GM19324 (cell line): ENCODE measurements around the gene KCND1.

Experiments used
- ATAC-seq: cut with Tn5 transposase; IDR thresholded peaks from one replicate; pipeline ENCODE4 v1.9.1; 2021; ENCODE audit warnings: mild to moderate bottlenecking, moderate library complexity; ENCODE audit not compliant: unreplicated experiment, low FRiP score

Gene KCND1

DNA sequence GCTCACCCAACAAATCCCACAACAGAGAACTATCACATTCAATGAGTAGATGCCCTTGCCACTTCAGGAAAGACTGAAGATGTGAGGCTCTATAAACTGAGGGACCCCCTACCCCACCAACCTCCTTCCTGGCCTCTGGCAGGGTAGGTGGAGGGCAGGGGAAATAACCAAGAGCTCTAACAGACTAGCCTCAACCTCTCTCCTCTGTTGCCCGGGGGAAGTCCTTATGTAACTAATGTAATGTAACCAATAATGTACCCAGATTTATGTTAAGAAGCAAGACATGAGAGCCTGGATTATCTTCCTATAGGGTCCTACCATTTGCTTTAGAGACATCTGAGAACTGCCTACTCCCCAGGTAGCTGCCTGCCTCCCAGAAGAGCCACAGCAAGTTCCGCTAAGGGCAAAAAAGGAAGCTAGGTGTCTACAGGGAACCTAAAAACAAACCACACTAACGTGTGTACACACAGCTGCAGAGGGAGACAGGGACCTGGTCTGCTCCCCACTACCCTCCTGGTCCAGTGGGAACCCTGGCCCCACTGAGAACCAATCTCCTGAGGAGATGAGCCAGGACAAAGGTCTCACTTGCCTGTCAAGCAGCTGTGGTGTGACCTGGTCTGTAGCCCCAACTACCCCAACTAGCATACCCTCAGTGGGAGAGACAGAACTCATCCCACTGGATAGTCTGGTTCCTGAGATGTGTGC lies 32.0 kb downstream of the KCND1 start:
- no peak for ATAC-seq

DNA sequence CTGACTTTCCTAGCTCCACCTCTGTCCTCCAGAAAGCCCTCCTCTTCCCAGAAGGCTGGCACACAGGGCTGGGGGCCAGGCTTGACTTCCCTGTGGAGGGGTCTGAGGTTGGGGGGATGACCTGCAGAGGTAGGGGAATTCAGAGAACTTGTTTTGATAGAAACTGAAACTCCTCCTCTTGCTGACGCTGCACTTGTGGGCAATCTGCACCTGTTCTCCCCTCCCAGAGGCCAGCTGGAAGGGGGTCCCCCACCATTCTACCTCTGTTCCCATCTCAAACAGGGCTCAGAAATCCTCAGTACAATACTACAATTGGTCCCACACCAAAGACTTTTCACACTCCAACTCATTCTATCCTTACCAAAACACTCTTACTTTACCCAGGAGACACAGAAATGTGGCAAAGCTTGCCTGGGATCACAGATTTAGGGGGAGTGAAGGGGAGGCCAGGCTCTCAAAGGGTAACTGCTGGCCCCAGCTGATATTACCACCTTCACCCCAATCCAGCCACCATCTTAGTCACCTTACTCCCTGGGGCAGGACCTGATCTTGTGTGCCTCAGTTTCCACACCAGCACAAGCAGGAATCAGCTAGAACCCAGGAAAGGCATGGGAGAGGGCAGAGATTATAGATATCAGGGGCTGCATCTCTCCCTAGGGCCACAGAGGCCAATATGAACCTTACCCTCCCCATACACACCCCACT lies 32.8 kb downstream of the KCND1 start:
- peak; percentile 59 for ATAC-seq

DNA sequence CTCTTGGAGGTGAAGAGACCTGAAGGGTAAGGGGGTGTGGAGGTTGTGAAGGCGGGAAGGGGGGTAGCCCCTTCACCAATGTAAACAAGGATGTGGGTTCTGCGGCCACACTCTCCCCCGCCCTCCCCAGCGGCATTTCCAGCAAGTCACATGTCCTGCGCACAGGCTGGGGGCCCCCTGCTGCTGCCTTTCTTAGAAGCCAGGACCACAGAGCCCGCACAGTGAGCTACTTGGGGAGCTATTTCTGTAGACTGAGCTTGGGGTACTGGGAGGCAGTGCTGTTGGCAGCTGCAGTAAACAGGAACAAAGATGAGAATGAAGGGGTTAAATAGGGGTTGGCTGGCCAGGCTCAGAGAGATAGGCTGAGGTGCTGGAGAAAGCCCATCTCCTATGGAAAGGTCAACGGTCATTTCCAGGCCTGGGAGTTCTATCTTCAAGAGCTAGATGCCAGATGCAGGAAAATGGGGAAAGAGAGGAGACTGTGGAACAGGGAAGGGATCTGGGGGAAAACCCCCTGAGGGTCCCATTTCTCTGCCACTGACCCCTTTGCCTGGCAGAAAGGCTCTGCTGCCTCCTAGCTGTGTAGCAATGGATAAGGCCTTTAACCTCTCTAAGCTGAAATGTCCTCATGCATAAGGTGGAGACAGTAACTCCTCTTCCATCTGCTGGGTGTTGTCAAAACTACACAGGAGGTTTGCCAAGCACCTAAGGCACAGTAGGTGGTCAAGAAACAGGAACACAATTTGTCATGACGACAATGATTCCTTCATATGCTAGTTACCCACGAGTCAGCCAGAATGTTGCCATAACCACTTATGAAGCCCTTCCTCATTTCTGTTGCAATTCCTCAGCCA lies 34.4 kb downstream of the KCND1 start:
- ATAC-seq = peak; percentile 67

DNA sequence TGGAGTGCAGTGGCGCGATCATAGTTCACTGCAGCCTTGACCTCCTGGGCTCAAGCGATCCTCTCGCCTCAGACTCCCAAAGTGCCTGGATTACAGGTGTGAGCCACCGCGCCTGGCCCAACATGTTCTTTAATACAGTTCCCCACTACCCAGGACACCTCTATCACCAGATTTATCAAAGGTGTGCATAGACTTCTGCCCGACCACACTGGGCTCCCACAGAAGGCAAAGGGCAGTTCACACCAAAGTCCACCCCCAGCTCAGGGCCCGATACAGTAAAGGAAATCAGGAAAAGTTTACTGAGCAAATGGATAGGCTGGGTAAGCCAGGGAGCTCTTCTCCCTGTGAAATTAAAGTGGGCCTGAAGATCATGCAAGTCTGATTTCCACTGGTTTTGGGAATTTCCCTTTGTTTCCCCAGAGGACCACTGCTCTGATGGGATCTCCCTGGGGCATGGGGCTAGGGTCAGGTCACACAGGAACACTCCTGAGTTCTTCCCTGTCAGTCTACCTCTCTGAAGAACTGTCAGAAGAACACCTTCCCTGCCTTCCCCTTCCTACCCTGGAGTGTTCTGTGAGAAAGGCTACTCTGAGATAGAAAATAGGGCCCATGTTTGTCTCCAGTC lies 35.1 kb downstream of the KCND1 start:
- no peak for ATAC-seq

DNA sequence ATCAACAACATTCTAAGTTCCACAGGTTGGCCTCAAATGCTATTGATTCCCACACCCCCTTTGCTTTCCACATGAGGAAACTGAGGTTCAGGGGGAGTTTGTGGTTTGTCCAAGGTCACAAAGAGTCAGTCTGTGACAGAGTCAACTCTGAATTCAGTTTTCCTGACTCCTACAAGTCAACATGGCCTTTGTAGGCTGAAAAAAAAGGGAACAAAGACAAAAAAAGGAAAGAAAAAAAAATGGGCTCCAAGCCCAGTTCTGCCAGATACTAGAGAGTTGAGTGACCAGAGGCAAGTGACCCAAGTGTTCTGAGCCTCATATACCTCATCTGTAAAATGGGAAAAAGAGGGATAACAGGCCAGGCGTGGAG lies 36.4 kb downstream of the KCND1 start:
- no peak for ATAC-seq

DNA sequence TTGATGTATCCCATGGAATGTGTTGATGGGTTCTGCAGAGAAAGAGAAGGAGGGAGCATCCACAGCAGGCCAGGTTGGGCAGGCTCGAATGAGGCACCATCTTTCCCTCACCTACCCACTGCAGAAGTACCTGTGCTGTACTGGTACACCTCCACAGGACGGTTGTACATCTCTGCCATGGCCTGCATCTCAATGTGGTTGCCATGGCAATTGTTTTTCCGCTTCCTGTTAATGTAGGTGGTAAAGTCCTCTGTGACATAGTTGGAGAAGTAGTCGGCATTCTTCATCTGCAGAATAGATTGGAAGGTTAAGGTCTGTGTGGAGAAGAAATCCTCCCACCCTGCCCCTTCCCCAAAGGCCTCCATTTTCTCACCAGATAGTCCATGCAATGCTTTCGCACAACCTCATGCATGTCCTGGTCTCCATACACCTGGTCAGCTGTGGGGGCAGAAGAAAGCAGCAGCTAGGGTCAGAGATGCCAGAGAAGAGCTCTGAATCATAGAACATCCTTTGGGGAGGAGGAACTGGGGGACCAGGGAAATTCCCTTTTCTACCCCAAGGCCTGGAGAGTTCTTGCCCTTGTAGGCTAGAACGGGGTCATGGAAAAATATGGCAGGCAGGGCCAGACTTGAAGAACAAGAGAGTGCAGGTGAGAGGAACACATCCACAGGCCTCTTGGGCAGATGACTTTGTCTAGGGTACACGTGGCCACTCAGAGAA lies 36.9 kb downstream of the KCND1 start:
- ATAC-seq = no peak

DNA sequence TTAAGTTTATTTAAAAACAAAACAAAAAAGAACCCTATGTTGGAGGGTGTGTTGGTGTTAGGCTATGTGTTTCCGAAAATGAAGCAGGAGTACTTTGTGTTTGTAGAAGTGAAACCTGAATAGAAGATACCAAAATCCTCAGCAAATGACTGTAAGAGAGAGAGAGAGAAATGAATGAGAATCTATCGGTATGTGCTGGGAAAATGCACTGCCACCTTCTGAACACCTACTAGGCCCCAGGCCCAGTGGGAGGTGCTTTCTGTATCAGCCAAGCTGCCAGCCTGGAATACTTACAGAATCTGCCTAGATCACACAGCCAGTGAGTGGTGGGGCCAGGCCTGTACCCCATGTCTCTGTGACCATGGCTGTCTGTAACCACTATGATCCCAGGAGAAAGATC lies 37.9 kb downstream of the KCND1 start:
- no peak for ATAC-seq

DNA sequence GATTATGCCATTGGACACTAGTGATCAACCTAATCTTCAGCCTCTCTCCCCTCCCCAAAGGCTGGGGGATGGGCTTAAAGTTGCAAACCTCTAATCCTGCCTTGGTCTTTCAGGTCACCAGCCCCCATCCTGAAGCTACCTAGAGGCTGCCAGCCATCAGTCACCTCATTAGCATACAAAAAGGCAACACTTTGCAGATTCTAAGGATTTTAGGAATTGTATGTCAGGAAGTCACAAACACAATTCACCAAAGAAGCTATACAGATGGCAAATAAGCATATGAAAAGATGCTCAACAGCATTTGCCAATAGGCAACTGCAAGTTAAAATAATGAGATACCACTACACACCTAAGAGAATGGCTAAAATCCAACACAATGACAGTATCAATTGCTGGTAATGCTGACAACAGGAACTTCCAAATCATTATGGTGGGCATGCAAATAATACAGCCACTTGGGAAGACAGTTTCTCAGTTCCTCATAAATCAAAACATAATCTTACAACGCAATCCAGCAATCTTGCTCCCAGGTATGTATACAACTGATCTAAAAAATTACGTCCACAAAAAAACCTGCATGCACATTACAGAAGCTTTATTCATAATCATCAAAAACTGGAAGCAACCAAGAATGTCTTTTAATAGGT lies 43.8 kb downstream of the KCND1 start:
- ATAC-seq = no peak

DNA sequence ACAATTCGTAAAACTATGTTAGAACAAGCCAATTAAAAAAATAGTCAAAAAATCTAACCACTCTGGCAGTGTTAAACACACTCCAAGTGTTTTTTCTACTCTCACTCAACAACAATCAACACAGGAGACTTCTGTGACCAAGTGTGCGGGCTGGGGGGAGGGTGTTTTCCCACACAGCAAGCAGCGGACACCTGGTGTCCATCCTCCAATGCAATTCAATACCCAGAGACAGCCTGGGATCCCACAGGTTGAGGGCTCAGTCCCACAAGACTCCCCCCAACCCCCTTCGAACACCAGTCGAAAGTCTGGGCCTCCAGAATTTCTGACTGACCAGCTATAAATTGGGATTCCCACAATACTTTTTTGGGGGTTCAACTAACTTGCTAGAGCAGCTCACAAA lies 44.5 kb downstream of the KCND1 start:
- no peak for ATAC-seq

DNA sequence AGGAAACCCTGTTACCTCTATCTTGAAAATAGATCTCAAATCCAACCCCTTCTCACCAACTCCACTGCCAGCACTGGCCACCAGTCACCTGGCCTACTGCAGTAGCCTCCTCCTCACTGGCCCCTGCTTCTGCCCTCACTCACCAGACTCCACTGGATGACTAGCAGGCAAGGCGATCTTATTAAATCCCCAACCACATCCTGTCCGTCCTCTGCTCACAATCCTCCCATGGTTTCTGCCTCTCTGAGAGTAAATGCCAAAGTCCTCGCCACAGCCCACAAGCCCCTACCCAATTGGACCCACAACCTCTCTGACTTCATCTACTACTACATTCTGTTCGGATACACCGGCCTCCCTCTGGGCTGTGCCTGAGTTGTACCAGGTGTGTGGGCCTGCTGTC lies 47.4 kb downstream of the KCND1 start:
- no peak for ATAC-seq

DNA sequence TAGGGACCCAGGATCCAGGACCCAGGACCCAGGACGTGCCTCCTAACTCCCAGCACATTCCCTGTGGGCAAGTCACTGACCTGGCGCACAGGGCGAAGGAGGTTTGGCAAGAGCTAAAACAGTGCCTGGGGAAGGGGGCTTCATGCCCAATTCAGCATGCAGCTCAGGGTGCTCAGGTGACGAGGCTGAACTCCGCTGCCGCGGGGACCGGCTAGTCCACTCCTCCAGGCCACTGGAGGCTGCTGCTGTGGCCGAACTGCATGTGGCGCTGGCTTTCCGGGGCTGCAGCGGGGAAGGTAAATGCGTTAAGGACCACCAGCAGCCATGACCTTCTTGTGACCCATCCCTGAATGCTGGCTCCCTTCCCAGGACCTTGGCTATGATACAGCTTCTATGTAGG lies 47.9 kb downstream of the KCND1 start:
- no peak for ATAC-seq

DNA sequence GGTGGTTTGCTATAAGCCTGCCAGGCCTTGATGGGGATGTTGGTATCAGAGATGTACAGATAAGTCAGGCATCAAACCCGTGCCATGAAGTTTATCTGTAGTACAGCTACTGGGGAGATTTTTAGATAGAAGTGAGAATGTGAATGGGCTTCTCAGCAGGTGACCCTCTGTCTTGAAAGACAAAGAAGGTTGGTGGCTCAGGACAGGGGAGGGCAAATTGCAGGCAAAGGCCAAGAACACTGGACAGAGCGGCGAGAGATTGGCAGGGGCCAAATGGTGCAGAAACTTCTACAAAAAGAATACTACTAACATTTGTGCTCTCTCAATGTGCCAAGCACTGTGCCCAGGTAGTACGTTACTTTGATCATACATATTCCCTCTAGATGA lies 50.9 kb downstream of the KCND1 start:
- no peak for ATAC-seq

DNA sequence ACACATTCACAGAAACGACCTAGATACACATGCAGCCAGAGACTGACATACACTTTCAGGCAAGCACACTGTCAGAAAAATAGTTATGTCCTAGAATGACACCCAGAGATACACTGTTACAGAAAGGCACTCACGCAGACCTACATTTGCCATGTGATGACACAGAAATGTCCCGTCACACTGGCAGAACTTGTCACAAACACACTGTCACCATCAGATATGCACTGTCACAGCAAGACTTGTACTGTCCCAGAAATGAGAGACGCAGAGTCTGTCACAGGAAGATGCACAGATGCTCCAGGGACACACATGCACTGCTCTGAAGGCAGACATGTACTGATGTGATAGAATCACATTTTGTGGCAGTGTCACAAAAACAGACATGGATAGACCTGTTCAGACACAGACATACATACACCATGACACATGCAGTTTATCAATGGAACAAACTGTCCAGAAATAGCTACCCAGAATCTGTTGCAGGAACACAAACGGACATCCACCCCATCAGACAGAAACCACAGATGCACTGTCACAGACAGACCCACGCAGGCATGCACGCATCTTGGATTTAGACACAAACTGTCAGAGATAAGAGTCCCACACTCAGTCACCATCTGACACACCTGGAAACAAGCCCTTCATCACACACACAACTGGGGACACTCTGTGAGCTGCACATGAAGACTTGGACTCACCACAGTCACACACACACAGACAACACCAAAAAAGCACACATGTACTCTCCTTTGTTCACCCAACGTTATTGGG lies 51.5 kb downstream of the KCND1 start:
- ATAC-seq = no peak

DNA sequence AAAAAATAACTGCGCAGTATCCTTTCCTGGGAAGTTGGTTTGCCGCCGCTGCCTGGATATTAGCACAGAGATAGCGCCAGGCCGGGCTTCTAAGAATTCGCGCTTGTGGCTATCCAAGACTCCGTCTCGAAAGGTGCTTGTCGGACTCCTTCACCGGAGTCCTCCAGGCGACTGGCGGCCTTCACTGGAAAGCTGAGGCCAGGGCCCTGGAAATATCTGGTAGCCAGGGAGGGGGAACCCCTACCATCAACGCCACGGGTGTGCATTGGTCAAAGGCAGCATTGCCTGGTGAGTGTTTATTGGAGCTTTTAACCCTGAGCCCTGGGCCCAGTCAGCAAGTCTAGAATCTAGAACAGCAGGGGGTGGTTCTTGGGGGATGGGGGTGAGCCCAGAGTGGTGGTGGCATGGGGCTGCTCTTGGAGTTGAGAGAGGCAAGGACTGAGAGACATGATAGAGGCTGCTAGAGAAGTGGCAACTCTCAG lies 52.2 kb downstream of the KCND1 start:
- no peak for ATAC-seq

DNA sequence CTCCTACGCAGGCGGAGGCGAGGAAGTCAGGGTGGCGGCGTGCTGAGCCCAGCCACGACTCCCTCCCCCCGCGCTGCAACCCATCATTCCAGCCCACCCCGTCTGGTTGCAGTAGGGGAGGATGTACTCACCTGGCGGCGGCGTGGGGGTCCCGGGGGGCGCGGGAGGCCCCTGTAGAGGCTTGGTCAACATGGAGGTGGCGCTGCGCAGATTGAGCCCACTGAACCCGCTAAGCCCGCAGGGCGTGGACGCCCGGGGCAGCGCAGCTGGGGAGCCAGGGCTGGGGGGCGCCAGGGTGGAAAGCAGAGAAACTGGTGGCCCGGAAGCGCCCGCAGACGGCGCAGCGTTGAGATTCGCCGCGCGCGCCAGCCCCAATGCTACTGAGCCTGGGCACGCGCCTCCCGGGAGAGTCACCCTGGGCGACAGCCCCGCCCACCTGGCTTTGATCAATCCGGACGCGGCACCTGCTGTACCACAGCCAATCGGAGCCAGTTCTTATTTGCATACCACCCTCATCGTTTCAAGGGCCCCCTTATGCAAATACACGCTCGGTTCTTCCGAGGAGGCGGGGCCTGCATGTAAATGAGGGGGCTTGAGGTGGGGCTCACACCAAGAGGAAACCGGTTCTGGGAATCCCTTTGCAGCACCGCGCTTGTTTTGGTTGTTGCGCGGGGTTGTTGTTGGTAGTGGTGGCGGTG lies 52.9 kb downstream of the KCND1 start, which contains the start of gene PIM2:
PIM2 (minus strand) TSS at position 382 of the 698 bp plus-strand sequence; CDS start at position 192, 190 bp downstream.
- peak; percentile 76 for ATAC-seq

DNA sequence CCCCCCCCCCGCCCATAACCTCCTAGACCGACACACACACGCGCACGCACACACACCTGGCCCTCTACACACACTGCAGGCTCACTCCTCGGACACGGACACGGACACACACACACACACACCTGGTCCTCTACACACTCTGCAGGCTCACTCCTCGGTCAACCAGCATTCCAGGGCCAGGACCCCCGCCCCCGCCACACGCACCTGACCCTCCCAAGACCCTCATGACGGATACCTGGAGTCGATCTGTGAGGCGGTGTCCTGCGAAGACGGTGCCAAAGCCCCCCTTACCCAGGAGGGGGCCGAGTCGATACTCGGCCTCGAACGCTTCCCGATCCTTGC lies 53.4 kb downstream of the KCND1 start:
- ATAC-seq = no peak

DNA sequence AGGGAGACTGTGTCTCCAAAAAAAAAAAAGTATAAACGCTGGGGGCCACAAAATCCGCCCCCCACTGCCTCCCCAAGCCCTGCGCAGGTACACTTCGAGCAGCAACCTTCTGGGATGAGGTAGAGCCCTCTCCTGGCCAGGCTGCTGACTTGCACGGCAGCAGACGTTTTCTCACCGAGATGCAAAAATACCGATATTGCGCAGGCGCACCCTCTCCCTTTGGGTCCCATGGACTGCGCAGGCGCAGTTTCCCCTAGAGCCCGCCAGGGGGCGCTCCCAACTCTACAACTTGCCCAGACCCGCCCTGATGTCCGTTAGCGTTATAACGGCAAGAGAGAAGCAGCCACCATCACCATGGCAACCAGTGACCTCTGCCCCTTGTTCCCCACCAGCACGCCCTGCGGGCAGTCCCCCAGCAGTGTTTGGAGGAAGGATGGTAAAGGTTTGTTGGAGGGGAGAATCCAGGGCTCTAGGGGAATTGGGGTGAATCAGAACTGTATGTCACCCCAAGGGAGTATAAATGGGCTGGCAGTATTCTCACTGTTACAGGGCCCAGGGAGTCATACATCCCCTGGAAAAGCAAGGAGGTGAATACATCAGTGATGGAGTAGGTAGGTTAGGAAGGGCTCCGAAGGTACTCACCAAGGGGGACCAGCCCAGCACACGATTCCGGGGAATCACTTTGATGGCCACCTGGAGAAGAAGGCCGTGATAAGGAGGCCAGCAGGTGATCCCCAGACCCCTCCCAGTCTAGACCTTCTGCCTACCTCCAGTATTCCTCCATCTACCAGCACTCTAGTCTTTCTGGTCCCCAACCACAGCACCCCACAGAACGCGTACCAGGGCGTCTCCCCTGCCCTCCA lies 54.3 kb downstream of the KCND1 start:
- peak; percentile 32 for ATAC-seq
